Measurements from ENCODE around the gene YWHAG. TPM values are rescaled to one million over a fixed set of nuclear protein-coding genes. Genes with fewer than 3 reads are reported as not detected.

YWHAG gene
- total RNA-seq, 2 donors from 2014 or later, result 104 to 121 TPM

DNA sequence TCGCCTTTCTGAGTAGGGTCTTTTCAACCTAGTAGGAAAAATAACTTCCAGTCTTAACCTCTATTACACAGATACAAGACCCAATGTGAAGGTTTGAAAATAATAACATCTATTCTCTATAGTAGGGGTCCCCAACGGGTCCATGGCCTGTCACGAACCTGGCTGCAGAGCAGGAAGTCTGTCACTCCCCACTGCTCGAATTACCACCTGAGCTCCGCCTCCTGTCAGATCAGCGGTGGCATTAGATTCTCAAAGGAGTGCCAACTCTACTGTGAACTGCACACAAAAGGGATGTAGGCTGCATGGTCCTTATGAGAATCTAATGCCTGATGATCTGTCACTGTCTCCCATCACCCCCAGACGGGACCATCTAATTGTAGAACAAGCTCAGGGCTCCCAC lies 7.4 kb downstream of the YWHAG start:
- Histone ChIP-seq H3K27ac (no peak overlapping the region), H3K9ac (ENCODE audit: low read depth in 2 of 2, low read length in 2 of 2) (no peak overlapping the region), H3K9me3 (no peaks in the 10 kb centered on the region), H3K36me3 (peaks cover 4% of the 10 kb centered on the region), H3K4me3 (no peak overlapping the region), H3K27me3 (no peaks in the 10 kb centered on the region), H3K4me1 (peaks cover 7% of the 10 kb centered on the region)
- intact Hi-C loops (cut with DNase I), result no loop called here
- TF ChIP-seq, protein P1, sequence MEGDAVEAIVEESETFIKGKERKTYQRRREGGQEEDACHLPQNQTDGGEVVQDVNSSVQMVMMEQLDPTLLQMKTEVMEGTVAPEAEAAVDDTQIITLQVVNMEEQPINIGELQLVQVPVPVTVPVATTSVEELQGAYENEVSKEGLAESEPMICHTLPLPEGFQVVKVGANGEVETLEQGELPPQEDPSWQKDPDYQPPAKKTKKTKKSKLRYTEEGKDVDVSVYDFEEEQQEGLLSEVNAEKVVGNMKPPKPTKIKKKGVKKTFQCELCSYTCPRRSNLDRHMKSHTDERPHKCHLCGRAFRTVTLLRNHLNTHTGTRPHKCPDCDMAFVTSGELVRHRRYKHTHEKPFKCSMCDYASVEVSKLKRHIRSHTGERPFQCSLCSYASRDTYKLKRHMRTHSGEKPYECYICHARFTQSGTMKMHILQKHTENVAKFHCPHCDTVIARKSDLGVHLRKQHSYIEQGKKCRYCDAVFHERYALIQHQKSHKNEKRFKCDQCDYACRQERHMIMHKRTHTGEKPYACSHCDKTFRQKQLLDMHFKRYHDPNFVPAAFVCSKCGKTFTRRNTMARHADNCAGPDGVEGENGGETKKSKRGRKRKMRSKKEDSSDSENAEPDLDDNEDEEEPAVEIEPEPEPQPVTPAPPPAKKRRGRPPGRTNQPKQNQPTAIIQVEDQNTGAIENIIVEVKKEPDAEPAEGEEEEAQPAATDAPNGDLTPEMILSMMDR (IDR thresholded peaks at IDR 0.05), result no peak
- DNase-seq, result no peak

DNA sequence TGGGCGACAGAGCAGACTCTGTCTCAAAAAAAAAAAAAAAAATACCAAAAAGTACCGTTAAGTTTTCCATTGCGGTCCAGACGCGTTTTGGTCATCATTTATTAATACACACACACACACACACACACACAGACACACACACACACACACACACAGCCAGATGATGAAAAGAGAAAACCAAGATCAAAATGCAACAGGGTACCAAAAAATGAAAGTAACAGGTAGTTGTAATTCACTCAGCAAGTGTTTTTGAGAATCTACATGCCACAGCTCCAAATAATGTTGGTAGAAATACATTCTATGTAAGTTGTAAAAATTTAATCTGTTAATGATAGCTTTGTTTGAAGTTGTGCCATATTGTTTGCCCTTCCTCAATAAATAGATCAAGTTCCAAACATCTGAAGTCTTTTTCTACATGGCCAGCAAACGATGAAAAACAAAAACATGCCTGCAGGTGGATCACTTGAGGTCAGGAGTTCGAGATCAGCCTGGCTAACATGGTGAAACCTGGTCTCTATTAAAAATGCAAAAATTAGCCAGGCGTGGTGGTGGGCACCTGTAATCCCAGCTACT lies 9.4 kb downstream of the YWHAG start:
- intact Hi-C loops (cut with DNase I), result no loop called here
- H3K27me3 ChIP-seq, result no peaks in the 10 kb centered on the region
- H3K9me3 ChIP-seq, result no peaks in the 10 kb centered on the region
- H3K9ac ChIP-seq (ENCODE audit: low read depth in 2 of 2, low read length in 2 of 2), result no peak overlapping the region
- no peak for DNase-seq
- TF ChIP-seq, protein P1 (IDR thresholded peaks at IDR 0.05), result no peak
- H3K27ac ChIP-seq, result no peak overlapping the region
- peaks cover 4% of the 10 kb centered on the region for H3K36me3 ChIP-seq
- H3K4me3 ChIP-seq, result no peak overlapping the region
- H3K4me1 ChIP-seq, result peaks cover 3% of the 10 kb centered on the region

DNA sequence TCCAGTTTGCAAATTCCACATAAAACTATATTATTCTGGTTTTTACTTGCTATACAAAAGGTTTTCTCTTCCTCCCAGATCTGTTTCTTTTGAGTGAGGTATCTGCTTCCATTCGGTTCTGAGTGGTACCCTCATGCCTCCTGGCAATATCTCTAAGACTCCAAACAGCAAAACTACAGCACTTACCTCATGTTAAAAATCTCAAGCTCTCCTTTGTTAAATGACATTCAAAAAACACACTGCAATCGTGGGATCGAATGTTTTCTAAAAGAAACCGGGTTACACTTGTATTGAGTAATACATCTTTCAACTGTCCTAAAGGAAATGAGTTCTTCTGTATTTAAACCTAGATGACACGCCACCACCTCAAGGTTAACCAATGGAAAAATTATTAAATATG lies 11.1 kb downstream of the YWHAG start:
- no peaks in the 10 kb centered on the region for H3K27me3 ChIP-seq
- H3K4me1 ChIP-seq, result peaks cover 3% of the 10 kb centered on the region
- H3K9me3 ChIP-seq, result no peaks in the 10 kb centered on the region
- DNase-seq, result no peak
- H3K27ac ChIP-seq, result no peak overlapping the region
- H3K9ac ChIP-seq (ENCODE audit: low read depth in 2 of 2, low read length in 2 of 2), result no peak overlapping the region
- intact Hi-C loops (cut with DNase I), result no loop called here
- peaks cover 4% of the 10 kb centered on the region for H3K36me3 ChIP-seq
- TF ChIP-seq, protein P1 (IDR thresholded peaks at IDR 0.05), result no peak
- no peak overlapping the region for H3K4me3 ChIP-seq

DNA sequence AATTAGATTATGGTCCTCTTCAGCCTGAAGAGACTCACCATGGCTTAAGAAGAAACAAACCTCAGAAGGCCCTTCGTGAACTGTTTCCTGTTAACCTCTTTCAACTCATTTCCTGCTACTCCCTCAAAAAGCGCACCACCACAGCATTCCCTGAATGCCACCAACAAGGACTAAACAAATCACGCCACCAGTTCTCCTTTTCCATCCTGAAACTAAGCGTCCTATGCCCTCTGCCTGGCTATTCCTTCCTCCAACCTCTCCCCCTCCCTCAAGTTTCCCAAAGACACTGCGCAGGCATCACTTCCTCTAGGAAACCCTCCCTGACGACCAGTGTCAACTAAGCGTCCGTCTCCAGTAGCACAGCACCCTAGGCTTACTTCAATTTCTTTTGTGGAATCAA lies 12.0 kb downstream of the YWHAG start:
- TF ChIP-seq, protein P1 (IDR thresholded peaks at IDR 0.05), result no peak
- H3K27ac ChIP-seq, result peak overlapping the region; percentile 73
- intact Hi-C loops (cut with DNase I), result no loop called here
- peaks cover 3% of the 10 kb centered on the region for H3K4me1 ChIP-seq
- H3K27me3 ChIP-seq, result no peaks in the 10 kb centered on the region
- no peak for DNase-seq
- H3K9me3 ChIP-seq, result no peaks in the 10 kb centered on the region
- H3K4me3 ChIP-seq, result no peak overlapping the region
- H3K9ac ChIP-seq (ENCODE audit: low read depth in 2 of 2, low read length in 2 of 2), result peak overlapping the region in 1 of 2 donors; percentile 30
- peaks cover 4% of the 10 kb centered on the region for H3K36me3 ChIP-seq

DNA sequence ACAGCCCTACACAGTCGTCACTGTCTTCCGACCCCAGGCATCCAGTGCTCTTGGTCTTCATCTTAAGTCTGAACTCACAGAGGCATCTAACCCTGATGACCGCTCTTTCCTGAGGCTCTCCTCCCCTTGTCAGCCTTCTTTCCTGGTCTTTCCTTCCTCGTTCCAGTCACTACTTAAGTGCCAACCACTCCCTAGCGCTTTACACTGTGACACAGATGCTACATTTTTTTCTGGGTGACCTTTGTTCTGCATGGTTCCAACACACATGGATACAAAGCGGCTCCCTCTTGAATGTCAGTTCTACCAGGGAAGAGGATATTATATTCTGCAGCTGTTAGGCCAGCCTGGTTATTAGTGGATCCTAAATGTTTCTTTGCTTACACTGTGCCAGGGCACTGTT lies 12.7 kb downstream of the YWHAG start:
- Histone ChIP-seq H3K4me3 (no peak overlapping the region), H3K27ac (peak overlapping the region; percentile 73), H3K9me3 (no peaks in the 10 kb centered on the region), H3K36me3 (peaks cover 4% of the 10 kb centered on the region), H3K27me3 (no peaks in the 10 kb centered on the region), H3K4me1 (peaks cover 3% of the 10 kb centered on the region), H3K9ac (ENCODE audit: low read depth in 2 of 2, low read length in 2 of 2) (peak overlapping the region in 1 of 2 donors; percentile 13)
- TF ChIP-seq, protein P1 (IDR thresholded peaks at IDR 0.05), result no peak
- peak; percentile 79 for DNase-seq
- intact Hi-C loops (cut with DNase I), result no loop called here

All from colonic mucosa (tissue), 4 donors.